Measurements from ENCODE around the gene CLIP2.
"Not testable (repeated sequence)": the region's sequence is repeated elsewhere in the genome, so short reads cannot be mapped to it uniquely, and the experiment has no call there.

CLIP2 gene

DNA sequence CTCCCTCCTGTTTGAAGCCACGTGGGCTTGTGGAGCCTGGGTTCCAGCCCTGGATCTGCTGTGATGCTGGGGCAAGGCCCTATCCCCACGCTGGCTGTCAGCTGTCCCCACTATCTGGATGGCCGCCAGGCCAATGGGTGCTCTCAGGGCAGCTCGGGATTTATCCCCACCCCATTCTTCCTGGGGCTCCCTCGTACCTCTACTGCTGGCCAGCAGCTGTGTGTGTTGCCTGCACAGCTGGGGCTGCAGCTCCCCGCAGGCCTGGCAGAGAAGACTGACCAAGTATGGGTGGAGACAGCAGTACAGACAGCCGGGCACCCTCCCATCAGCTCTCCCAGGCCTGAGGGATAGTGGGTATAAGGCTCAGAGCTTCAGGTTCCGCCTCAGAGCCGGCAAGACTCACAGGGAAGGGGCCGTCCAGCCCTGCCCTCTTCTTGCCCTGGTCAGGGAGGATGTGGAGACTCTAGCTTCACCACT is 13.6 kb downstream of the CLIP2 start:
- no peak overlapping the region for H3K27ac Mint-ChIP-seq
- no peaks in the 10 kb centered on the region for H3K36me3 Mint-ChIP-seq (ENCODE audit: low read depth)
- H3K27me3 Mint-ChIP-seq: peaks cover 2% of the 10 kb centered on the region
- no peak overlapping the region for H3K4me3 Mint-ChIP-seq
- peaks cover 17% of the 10 kb centered on the region for H3K4me1 Mint-ChIP-seq (ENCODE audit: low read depth)
- H3K9me3 Mint-ChIP-seq: no peaks in the 10 kb centered on the region

DNA sequence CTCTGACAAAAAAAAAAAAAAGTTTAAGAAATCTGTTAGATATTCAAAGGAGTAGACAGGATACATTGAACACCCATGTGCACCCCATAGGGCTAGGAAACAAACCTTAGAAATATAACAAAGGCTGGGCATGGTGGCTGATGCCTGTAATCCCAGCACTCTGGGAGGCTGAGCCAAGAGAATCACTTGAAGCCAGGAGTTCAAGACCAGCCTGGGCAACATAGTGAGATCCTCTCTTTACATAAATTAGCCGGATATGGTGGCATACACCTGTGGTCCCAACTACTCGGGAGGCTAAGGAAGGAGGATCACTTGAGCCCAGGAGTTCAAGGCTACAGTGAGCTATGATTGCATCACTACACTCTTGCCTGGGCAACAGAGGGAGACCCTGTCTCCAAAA is 15.3 kb downstream of the CLIP2 start:
- Mint-ChIP-seq H3K36me3 (ENCODE audit: low read depth) (no peaks in the 10 kb centered on the region), H3K4me3 (no peak overlapping the region), H3K27ac (no peak overlapping the region), H3K27me3 (peaks cover 4% of the 10 kb centered on the region), H3K4me1 (ENCODE audit: low read depth) (peaks cover 18% of the 10 kb centered on the region), H3K9me3 (no peaks in the 10 kb centered on the region)

DNA sequence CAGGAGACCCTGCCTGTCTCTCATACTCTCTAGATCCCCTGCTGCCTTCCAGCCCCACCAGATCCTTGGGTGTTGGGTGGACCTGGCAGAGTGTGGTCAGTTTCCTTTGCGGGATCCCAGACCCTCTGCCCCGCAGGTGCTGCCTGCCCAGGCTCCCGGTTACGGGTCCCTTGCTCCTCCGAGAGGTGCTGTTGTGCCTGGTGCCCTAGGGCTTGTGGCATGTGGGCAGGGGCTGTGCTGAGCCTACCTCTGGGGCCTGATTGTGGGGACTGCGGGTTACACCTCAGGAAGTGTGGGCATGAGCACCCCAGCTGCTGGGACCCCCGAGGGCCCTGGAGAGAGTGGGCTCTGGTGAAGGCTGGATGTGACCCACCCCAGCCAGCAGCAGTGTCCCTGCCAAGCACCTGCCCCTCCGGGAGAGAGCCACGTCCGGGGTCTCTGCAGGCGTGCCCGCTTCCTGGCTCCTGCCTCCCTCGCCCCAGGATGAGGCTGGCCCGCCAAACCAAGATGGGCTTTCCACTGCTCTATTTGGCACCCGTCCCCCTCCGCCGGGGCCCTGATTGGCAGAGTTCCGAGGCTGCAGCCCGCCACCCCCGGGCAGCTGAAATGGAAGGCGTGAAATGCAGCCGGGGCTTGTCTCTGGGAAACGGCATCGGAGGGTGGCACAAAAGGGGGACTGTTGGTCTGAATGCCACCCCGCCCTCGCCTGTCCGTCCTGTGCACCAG is 17.0 kb downstream of the CLIP2 start:
- no peak overlapping the region for H3K27ac Mint-ChIP-seq
- no peaks in the 10 kb centered on the region for H3K9me3 Mint-ChIP-seq
- peak overlapping the region; percentile 41 for H3K4me3 Mint-ChIP-seq
- no peaks in the 10 kb centered on the region for H3K36me3 Mint-ChIP-seq (ENCODE audit: low read depth)
- peaks cover 20% of the 10 kb centered on the region for H3K4me1 Mint-ChIP-seq (ENCODE audit: low read depth)
- peaks cover 4% of the 10 kb centered on the region for H3K27me3 Mint-ChIP-seq

DNA sequence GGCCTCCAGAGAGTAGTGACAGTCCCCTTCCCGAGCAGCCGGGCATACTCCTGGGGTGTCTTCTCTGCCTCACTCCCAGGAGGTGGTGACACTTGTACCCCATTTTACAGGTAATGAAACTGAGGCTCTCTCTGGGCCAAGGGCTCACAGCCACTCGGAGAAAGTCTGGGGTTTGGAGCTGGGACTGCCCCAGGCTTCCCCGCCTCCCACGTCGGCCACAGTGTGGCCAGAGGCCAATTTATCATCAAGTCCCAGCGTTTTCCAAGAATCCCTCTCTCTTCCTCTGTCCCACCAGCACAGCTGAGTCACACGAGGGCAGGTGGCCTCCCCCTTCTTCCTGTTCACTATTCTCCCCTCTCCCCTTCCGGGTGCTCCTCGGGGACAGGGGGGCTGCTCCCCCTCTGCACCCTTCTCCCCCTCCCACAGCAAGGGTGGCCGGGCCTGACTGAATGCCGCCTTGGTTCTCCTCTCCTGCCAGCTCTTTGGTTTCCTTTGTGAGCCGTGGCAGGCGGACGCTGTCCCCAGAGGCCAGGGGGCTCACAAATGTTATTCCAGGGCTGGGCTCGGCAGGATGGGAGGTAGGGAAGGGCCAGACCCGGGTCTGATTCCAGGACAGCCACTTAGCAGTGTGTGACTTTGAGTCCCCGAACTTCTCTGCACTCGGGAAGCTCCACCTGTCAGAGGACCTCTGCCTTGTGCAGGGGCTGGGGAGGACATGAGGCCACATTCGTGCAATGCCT is 17.7 kb downstream of the CLIP2 start:
- Mint-ChIP-seq H3K4me1 (ENCODE audit: low read depth) (peaks cover 24% of the 10 kb centered on the region), H3K4me3 (peak overlapping the region; percentile 41), H3K27me3 (peaks cover 4% of the 10 kb centered on the region), H3K9me3 (no peaks in the 10 kb centered on the region), H3K27ac (no peak overlapping the region), H3K36me3 (ENCODE audit: low read depth) (no peaks in the 10 kb centered on the region)

DNA sequence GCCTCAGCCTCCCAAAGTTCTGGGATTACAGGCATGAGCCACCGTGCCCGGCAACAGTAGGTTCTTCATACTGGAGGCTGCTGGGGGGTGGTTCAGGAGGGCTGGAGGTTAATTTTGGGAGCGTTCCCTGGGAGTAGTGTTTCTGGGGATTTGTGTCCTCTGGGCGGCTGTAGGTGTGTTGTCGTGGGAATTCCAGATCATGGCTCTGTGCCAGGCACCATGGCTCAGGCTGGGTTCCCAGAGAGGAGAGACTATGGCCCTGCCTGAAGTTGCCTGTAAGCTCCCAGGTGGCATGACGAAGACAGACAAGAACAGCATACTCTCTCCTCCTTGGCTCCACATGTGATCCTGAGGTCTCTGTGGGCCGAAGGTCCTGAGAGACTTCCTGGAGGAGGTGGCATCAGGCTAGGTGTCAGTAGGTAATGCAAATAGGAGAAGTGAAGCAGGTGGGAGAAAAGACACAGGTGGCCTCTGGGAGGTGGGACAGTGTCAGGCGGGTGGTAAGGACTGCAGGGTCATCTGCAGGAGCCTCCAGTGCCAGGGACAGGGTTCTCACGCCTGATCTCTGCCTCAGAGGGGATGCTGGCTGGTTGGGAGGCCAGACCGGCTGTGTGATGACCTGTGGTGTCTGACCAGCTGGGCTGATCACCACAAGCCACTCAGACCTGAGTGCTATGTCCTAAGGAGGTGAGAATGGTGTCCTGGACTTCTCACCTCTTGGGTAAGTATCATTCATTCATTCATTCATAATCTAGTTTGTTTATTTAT is 18.7 kb downstream of the CLIP2 start:
- H3K36me3 Mint-ChIP-seq (ENCODE audit: low read depth): no peaks in the 10 kb centered on the region
- no peaks in the 10 kb centered on the region for H3K9me3 Mint-ChIP-seq
- H3K27ac Mint-ChIP-seq: no peak overlapping the region
- peaks cover 4% of the 10 kb centered on the region for H3K27me3 Mint-ChIP-seq
- peaks cover 24% of the 10 kb centered on the region for H3K4me1 Mint-ChIP-seq (ENCODE audit: low read depth)
- H3K4me3 Mint-ChIP-seq: no peak overlapping the region

DNA sequence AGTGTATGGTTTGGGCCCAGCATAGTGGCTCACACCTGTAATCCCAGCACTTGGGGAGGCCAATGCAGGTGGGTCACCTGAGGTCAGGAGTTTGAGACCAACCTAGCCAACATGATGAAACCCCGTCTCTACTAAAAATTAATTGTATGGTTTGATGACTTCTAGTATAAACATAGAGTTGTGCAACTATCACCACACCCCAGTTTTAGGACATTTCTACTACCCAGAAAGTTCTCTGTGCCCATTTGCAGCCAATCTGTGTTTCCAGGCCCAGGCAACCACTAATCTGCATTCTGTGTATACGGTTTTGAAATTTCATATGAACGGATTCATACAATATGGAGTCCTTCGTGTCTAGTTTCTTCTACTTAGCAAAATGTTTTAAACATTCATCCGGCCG is 20.0 kb downstream of the CLIP2 start:
- no peaks in the 10 kb centered on the region for H3K36me3 Mint-ChIP-seq (ENCODE audit: low read depth)
- peaks cover 24% of the 10 kb centered on the region for H3K4me1 Mint-ChIP-seq (ENCODE audit: low read depth)

DNA sequence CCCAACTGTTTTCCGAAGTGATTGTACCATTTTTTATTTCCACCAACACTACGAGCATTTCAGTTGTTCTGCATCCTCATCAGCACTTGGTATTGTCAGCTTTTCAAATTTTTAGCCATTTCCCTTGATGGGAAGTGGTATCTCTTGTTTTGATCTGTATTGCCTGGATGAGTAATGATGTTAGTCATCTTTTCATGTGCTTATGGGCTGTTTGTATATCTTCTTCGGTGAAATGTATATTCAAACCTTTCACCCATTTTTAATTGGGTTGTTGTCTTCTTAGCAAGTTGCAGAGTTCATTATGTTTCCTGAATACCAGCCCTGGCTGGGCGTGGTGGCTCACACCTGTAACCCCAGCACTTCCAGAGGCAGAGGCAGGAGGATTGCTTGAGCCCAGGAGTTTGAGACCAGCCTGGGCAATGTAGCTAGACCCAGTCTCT is 22.1 kb downstream of the CLIP2 start:
- Mint-ChIP-seq H3K27ac (no peak overlapping the region), H3K9me3 (no peaks in the 10 kb centered on the region), H3K4me3 (no peak overlapping the region), H3K27me3 (peaks cover 4% of the 10 kb centered on the region), H3K4me1 (ENCODE audit: low read depth) (peaks cover 19% of the 10 kb centered on the region), H3K36me3 (ENCODE audit: low read depth) (no peaks in the 10 kb centered on the region)

More for the DNA sequence above, 20.0 kb downstream of the CLIP2 start:
- H3K27ac Mint-ChIP-seq: no peak overlapping the region
- peaks cover 4% of the 10 kb centered on the region for H3K27me3 Mint-ChIP-seq
- no peaks in the 10 kb centered on the region for H3K9me3 Mint-ChIP-seq
- no peak overlapping the region for H3K4me3 Mint-ChIP-seq

DNA sequence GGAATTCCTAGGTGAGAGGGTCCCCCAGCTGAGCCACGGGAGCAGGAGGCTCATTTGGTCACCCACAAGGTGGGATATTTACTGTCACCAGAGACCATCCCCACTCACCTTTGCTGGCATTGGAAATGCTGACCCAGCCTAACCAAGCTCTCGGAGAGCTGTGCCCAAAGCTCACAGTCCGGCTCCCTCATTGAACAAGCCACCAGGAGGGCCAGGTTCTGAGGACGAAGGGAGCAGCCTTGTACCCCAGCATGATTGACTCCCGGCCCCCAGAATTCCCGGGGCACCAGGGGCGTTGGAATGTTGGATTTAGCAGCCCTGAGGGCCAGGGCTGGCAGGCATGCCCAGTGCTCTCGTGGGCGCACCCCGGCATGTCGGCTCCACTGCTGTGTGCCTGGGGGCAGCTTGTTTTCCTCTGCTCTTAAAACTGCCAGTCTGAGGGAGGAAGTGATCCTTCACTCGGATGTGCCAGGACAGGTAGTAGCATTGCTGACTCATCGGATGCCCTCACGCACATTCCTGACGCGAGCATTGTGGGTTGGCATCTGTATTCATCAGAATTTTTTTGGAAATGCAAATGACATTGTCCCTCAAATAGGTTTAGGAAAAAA is 23.3 kb downstream of the CLIP2 start:
- Mint-ChIP-seq H3K4me3 (no peak overlapping the region), H3K27me3 (peaks cover 4% of the 10 kb centered on the region), H3K4me1 (ENCODE audit: low read depth) (peaks cover 9% of the 10 kb centered on the region)

DNA sequence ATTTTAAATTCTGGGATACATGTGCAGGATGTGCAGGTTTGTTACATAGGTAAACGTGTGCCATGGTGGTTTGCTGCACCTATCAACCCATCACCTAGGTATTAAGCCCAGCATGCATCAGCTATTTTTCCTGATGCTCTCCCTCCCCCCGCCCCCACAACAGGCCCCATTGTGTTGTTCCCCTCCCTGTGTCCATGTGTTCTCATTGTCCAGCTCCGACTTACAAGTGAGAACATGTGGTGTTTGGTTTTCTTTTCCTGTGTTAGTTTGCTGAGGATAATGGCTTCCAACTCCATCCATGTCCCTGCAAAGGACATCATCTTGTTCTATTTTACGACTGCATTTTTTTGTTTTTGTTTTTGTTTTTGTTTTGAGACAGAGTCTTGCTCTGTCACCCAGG is 26.7 kb downstream of the CLIP2 start:
- H3K4me3 Mint-ChIP-seq; H3K36me3 Mint-ChIP-seq (ENCODE audit: low read depth); H3K27me3 Mint-ChIP-seq; H3K9me3 Mint-ChIP-seq; H3K27ac Mint-ChIP-seq: not testable (repeated sequence)
- H3K4me1 Mint-ChIP-seq (ENCODE audit: low read depth): peaks cover 14% of the 10 kb centered on the region

More for the DNA sequence above, 23.3 kb downstream of the CLIP2 start:
- Mint-ChIP-seq H3K9me3 (no peaks in the 10 kb centered on the region), H3K27ac (no peak overlapping the region), H3K36me3 (ENCODE audit: low read depth) (no peaks in the 10 kb centered on the region)

DNA sequence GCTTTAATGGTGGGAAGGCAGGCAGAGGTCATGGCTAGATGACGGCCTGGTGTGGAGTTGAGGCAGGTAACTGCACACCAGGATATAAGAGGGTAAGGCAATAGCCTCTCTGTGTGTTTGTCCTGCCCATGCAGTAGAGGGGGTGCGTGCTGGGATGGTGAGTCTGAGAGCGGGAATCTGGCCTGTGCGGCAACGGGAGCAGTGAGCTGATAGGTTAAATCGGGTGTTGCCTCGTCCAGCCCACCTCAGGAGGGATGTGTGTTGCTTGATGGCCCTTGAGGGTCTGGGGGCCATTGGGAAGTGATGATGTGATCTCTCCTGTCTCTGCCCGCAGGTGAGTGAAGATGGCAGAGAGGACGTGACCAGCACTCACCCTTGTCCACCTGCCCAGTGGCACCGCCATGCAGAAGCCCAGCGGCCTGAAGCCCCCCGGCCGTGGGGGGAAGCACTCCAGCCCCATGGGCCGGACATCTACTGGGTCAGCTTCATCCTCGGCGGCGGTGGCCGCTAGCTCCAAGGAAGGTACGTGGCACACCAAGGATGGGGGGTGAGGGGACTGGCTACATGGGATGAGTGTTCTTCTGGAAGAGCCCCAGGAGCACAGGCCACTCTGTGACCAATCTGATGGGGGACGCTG is 28.1 kb downstream of the CLIP2 start:
- peaks cover 11% of the 10 kb centered on the region for H3K4me1 Mint-ChIP-seq (ENCODE audit: low read depth)
- H3K4me3 Mint-ChIP-seq: no peak overlapping the region
- H3K27ac Mint-ChIP-seq: no peak overlapping the region
- no peaks in the 10 kb centered on the region for H3K9me3 Mint-ChIP-seq
- no peaks in the 10 kb centered on the region for H3K27me3 Mint-ChIP-seq
- H3K36me3 Mint-ChIP-seq (ENCODE audit: low read depth): no peaks in the 10 kb centered on the region

DNA sequence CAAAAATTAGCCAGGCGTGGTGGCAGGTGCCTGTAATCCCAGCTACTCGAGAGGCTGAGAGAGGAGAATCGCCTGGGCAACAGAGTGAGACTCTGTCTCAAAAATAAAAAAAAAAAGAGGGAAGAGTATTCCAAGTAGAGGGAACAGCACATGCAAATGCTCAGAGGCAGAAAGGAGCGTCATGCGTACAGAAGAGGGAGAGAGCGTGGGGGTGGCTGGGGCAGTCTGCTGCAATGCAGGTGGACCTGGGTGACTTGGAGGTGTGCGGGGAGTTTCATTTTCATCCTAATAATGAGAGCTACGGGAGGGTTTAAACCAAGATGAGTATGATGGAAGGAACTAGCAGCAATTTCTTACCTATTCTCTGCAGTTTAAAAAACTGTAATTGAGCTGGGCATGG is 28.8 kb downstream of the CLIP2 start:
- no peaks in the 10 kb centered on the region for H3K27me3 Mint-ChIP-seq
- H3K4me3 Mint-ChIP-seq: no peak overlapping the region
- peaks cover 11% of the 10 kb centered on the region for H3K4me1 Mint-ChIP-seq (ENCODE audit: low read depth)
- H3K36me3 Mint-ChIP-seq (ENCODE audit: low read depth): no peaks in the 10 kb centered on the region
- no peak overlapping the region for H3K27ac Mint-ChIP-seq
- no peaks in the 10 kb centered on the region for H3K9me3 Mint-ChIP-seq

DNA sequence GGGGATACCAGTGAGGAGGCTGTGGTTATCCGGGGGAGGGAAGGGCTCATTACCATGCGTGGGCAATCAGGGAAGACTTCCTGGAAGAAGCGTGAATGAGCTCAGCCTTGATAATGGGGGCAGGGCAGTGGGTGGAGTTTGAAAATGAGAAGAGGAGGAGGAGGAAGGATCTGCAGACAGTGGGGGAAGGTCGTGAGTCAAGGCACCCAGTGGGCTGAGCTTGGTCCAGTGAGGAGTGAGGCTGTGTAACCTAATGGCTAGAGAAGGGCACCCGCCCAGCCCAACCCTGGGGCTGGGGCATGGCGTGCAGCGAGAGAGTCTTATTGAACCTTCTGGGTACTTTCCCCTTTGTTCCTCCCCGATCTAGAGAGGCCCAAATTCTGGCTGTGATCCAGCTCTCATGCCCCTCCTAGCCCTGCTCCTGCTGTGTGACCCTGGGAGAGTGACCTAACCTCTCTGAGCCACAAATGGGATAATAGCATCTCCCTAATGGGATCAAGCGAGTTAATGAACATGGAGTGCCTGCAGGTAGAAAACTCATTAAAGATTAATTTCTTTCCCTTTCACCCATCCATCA is 31.5 kb downstream of the CLIP2 start:
- H3K4me1 Mint-ChIP-seq (ENCODE audit: low read depth): peaks cover 11% of the 10 kb centered on the region
- no peak overlapping the region for H3K4me3 Mint-ChIP-seq
- no peaks in the 10 kb centered on the region for H3K9me3 Mint-ChIP-seq
- no peaks in the 10 kb centered on the region for H3K36me3 Mint-ChIP-seq (ENCODE audit: low read depth)
- no peaks in the 10 kb centered on the region for H3K27me3 Mint-ChIP-seq
- H3K27ac Mint-ChIP-seq: no peak overlapping the region

DNA sequence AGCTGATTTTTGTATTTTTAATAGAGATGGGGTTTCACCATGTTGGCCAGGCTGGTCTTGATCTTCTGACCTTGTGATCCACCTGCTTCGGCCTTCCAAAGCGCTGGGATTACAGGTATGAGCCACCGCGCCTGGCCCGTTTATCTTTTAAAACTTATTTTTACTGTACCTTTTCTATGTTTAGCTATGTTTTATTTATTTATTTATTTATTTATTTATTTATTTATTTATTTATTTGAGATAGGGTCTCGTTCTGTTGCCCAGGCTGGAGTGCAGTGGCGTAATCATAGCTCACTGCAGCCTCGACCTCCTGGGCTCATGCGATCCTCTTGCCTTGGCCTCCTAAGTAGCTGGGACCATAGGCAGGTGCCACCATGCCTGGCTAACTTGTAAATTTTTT is 33.7 kb downstream of the CLIP2 start:
- not testable (repeated sequence) for H3K36me3 Mint-ChIP-seq (ENCODE audit: low read depth); H3K4me3 Mint-ChIP-seq; H3K9me3 Mint-ChIP-seq

DNA sequence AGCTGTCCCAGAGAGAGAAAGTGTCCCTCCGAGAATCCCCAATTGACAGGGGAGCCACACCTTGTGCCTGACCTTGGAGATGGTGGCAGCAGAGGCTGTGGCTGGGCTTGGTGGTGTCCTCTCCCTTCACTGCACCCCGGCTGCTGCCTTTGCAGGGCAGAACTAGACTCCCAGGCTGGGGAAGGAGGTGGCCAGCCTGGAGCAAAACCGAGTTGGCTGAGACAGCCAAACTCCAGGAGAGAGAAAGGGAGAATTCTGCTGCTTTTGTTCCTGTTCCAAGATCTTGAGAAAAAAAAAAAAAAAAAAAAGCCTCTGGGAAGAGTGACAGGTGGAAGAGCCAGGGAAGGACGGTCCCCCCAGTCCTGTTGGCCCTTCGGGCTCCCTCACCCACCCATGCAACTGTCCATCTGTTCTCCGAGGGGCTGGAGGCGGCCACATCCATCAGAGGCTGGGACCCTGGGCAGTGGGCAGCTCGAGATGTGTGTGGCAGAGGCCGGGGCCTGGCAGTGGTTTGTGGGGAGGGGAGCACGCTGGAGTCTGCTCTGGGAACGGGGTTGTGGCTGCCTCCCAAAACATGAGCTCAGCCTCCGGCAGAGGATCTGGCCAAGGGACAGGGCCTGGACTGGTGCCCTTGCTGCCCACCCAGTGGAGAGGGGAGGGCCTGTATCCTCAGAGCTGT is 35.5 kb downstream of the CLIP2 start:
- peaks cover 11% of the 10 kb centered on the region for H3K4me1 Mint-ChIP-seq (ENCODE audit: low read depth)
- no peaks in the 10 kb centered on the region for H3K36me3 Mint-ChIP-seq (ENCODE audit: low read depth)
- H3K27ac Mint-ChIP-seq: no peak overlapping the region
- H3K9me3 Mint-ChIP-seq: no peaks in the 10 kb centered on the region
- H3K27me3 Mint-ChIP-seq: no peaks in the 10 kb centered on the region
- no peak overlapping the region for H3K4me3 Mint-ChIP-seq

More for the DNA sequence above, 33.7 kb downstream of the CLIP2 start:
- not testable (repeated sequence) for H3K27ac Mint-ChIP-seq, H3K27me3 Mint-ChIP-seq
- H3K4me1 Mint-ChIP-seq (ENCODE audit: low read depth): peaks cover 11% of the 10 kb centered on the region

All from stimulated activated naive CD8-positive, alpha-beta T cell treated with anti-CD3 and anti-CD28 coated beads, Interleukin-15, Interleukin-2, amounts not matched to agents 100 ng/mL and 50 ng/mL, for 24 hours (primary cell).